ELF-1 (cell line): ENCODE data around the gene CHGA.
A peak's percentile ranks its signal among the peaks of the same experiment; 100 is the strongest.

ENCODE experiments used
- DNase-seq: peaks from one replicate; pipeline ENCODE4 v3.0.0-alpha.2; 2016; ENCODE audit warnings: low read depth, low spot score

CHGA gene

DNA sequence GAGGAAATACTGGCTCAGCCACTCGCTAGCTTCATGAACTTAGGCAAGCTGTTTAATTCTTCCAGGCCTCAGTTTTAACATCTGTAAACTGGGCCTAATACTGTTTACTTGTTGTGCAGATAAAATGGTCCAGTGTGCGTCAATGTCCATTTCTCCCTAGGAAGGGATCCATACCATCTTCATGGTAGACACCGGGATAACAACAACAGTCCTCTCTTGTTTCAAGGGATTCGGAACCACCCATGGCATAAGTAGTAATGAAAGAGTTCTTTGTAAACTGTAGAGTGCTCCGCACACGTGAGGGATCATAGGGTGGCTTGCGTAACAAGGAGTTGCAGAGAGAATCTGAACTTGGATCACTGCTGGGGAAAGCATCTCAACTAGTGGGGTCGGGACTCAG is 17.3 kb upstream of the CHGA start:
- no peak for DNase-seq

DNA sequence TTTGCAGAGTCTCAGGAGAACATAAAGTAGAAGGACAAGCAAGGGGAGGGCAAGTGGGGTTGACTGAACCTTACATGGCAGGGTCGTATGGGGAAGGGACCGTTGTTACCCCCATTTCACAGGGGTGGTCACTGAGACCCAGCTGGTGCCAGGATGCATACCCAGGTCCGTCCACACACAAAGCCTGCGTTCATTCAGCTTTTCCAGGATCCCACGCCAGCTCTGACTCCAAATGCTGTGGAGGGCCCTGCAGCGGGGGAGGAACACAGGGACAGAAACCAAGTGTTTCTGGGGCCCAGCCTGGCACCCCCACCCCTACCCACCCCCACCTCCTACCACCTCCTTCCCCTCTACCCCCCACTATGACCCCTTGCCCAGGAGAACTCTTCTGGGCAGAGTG is 16.5 kb upstream of the CHGA start:
- DNase-seq, result no peak

- DNase-seq, result no peak
These were observed 16.1 kb upstream of the CHGA start for GRCh38 chr14:92906823-92907222.

- DNase-seq, result no peak
These were observed 15.5 kb upstream of the CHGA start for GRCh38 chr14:92907316-92907911.

- DNase-seq, result peak; percentile 56
These were observed 8.8 kb upstream of the CHGA start for GRCh38 chr14:92914087-92914656.

- no peak for DNase-seq
These were observed 6.7 kb upstream of the CHGA start for GRCh38 chr14:92916201-92916600.

- DNase-seq, result no peak
These were observed 5.7 kb upstream of the CHGA start for GRCh38 chr14:92917041-92917940.

GRCh38 chr14:92917956-92918355 is 5.0 kb upstream of the CHGA start:
- DNase-seq, result no peak

DNA sequence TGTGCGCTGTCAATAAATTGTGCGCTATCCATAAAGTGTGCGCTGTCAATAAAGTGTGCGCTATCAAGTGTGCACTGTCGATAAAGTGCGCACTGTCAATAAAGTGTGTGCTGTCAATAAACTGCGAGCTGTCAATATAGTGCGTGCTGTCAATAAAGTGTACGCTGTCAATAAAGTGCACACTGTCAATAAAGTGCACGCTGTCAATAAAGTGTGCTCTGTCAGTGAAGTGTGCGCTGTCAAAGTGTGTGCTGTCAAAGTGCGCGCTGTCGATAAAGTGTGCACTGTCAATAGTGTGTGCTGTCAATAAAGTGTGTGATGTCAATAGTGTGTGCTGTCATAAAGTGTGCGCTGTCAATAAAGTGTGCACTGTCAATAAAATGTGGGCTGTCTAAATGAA is 2.9 kb upstream of the CHGA start:
- no peak for DNase-seq

- no peak for DNase-seq
These were observed 705 bp upstream of the CHGA start for GRCh38 chr14:92922155-92922735.

- no peak for DNase-seq
These were observed 774 bp downstream of the CHGA start for GRCh38 chr14:92923744-92924103.

- DNase-seq, result peak; percentile 24
These were observed 1.3 kb downstream of the CHGA start for GRCh38 chr14:92924247-92924646.

- DNase-seq, result no peak
These were observed 2.5 kb downstream of the CHGA start for GRCh38 chr14:92925446-92925845.

- DNase-seq, result peak; percentile 35
These were observed 3.4 kb downstream of the CHGA start for GRCh38 chr14:92926180-92926845.

- no peak for DNase-seq
These were observed 4.0 kb downstream of the CHGA start for GRCh38 chr14:92926931-92927330.

DNA sequence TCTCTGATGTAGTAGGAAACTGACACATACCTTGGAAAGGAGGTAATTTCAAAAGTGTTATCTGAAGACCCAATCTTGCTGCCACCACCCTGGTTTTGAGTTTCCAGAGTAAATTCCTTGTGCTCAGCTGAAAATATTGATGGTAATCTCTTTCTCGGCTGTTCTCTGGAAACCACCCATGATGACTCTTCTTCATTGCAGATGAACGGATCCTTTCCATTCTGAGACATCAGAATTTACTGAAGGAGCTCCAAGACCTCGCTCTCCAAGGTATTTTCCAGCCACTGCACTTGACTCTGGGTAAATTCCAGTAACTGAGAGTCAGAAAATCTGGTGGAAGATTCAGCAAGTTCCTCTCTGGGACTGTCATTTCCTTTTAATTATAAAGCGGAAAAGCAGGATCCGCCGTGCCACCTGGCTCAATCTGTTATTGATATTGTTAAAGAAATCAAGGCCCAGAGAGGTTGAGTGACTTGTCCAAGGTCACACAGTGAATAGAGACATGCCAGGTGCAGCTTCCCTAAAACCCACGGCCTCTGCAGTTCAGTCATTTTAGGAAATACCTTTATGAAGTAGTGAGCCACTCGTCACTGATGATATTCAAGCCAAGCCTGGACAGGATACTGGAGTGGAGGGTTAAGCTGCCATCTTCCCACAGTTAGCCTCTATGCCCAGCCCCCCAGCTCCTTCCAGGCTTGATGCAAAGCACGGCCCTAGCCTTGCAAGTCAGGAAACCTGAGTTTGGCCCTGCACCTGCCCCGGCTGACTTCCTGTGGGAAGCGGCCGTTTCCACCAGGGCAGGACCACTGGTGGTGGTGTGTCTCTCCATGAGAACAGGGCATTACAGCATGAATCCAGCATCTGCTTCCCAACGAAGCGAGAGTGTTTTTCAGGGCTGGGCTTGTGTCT is 4.7 kb downstream of the CHGA start:
- no peak for DNase-seq

- no peak for DNase-seq
These were observed 5.3 kb downstream of the CHGA start for GRCh38 chr14:92928258-92928629.

- no peak for DNase-seq
These were observed 6.2 kb downstream of the CHGA start for GRCh38 chr14:92928961-92929688.

DNA sequence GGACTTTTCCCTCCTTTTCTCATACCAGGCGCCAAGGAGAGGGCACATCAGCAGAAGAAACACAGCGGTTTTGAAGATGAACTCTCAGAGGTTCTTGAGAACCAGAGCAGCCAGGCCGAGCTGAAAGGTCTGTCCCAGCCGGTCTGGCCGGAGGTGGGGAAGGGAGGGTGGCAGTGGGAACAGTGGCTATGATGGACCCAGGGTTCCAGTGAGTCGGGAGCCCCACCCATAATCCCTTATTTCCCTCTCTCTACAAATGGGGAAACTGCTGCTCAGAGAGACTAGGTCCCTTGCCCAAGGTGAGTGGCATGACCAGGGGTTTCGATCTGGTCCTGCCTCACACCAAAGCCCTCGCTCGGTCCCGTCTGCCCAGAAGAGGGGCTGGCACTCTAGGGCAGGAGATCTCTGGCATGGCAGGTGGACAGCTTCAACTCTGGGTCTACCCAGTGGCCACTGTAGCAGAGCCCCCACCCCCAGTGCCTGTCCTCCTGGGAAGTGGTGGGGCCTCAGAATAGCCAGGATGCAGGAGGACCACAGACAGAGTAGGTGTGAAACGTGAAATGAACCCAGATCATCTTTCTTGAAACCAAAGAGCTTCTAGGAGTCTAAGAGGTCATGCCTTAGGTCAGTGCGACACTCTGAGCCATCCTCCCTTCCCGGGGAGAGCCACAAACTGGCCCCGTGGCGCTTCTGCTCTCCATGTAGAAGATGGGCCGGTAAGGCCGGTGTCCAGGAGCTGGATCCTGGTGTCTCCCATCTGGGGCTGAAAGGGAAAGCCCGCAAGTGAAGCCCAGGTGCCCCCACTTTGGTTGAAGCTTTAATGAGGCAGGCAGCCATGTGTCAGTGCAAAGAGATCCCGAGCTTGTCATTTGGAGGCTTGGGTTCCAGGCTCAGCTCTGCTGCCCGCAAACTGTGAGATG is 7.0 kb downstream of the CHGA start:
- DNase-seq, result no peak
